Stimulated activated naive CD8-positive, alpha-beta T cell treated with anti-CD3 and anti-CD28 coated beads, Interleukin-15, Interleukin-2, amounts not matched to agents 100 ng/mL and 50 ng/mL, for 24 hours (primary cell): ENCODE measurements around the gene RAD23B.
"Not testable (repeated sequence)": the region's sequence is repeated elsewhere in the genome, so short reads cannot be mapped to it uniquely, and the experiment has no call there.

ENCODE experiments used
- H3K27ac Mint-ChIP-seq: one replicate; pipeline ENCODE4 v1.8.0; 2021; ENCODE audit warnings: mild to moderate bottlenecking, mixed read lengths
- H3K27me3 Mint-ChIP-seq: one replicate; pipeline ENCODE4 v1.8.0; 2021; ENCODE audit warnings: mixed read lengths
- H3K36me3 Mint-ChIP-seq: one replicate; pipeline ENCODE4 v1.8.0; 2021; ENCODE audit warnings: low read depth, mixed read lengths
- H3K4me1 Mint-ChIP-seq: one replicate; pipeline ENCODE4 v1.8.0; 2021; ENCODE audit warnings: low read depth, mixed read lengths
- H3K4me3 Mint-ChIP-seq: one replicate; pipeline ENCODE4 v1.8.0; 2021; ENCODE audit warnings: mild to moderate bottlenecking, mixed read lengths
- H3K9me3 Mint-ChIP-seq: one replicate; pipeline ENCODE4 v1.8.0; 2021; ENCODE audit warnings: mixed read lengths

RAD23B gene

DNA sequence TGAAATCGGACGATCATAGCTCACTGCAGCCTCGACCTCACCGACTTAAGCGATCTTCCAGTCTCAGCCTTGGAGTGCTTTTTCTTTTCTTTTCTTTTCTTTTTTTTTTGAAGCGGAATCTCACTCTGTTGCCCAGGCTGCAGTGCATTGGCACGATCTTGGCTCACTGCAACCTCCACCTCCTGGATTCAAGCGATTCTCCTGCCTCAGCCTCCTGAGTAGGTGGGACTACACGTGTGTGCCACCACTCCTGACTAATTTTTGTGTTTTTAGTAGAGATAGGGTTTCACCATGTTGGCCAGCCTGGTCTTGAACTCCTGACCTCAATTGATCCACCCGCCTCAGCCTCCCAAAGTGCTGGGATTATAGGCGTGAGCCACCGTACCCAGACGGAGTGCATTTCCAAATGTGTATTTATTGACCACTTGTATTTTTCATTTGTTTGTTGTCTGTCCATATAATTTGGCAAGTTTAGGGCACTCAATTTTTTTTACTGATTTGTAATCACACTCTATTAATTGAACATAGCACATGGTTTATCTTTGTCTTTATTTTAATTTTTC is 23.2 kb upstream of the RAD23B start:
- H3K36me3 Mint-ChIP-seq, H3K9me3 Mint-ChIP-seq, H3K27ac Mint-ChIP-seq, H3K4me3 Mint-ChIP-seq, H3K27me3 Mint-ChIP-seq: not testable (repeated sequence)
- H3K4me1 Mint-ChIP-seq, result peaks cover 12% of the 10 kb centered on the region

DNA sequence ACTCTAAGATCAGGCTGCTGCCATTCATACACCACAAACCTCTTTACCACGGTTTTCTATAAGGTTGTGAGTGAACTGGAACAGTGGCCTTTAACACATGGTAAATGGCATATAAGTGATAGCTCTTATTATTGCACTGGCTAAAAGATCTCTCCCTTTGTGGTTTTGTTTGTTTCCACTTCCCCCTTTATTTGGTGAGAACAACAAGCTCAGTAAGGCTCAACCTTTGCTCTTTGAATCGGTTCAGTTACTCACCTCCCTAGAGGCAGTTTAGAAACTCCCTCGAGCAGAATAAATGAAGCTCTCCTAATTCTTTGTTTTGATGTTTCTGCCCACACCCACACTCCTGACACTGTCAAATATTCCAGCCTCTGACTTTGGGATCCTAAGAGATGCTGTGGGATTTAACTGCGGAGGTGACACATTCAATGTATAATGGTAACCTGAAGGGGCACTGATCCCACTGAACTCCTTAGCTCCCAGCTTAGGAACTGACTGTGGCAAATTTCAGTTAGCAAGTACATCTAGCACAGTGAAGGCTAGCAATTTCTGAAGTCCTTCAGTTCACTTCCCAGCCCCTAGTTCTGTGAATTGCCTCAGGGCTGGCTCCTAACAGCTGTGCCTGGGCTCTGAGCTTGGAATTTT is 22.5 kb upstream of the RAD23B start:
- Mint-ChIP-seq H3K27me3 (peaks cover 8% of the 10 kb centered on the region), H3K9me3 (no peaks in the 10 kb centered on the region), H3K27ac (no peak overlapping the region), H3K4me3 (no peak overlapping the region), H3K36me3 (peaks cover 3% of the 10 kb centered on the region), H3K4me1 (peaks cover 12% of the 10 kb centered on the region)

DNA sequence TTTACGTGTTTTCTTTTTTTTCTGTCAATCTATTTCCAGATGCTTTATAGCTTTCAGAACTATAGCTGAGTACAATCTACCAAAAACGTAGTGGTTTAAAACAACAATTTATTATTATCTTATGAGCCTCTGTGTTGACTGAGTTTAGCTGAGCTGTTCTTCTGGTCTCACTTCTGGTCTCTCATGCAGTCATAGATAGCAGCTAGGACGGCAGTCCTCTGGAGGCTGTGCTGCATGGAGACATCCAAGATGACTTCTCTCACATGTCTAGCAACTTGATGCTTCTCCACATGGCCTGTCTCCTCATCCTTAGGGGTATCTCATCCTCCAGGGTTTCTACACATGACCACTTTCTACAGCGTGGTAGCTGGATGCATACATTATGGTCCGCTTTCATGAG is 22.0 kb upstream of the RAD23B start:
- Mint-ChIP-seq H3K4me3 (no peak overlapping the region), H3K27me3 (peaks cover 8% of the 10 kb centered on the region), H3K9me3 (no peaks in the 10 kb centered on the region), H3K27ac (no peak overlapping the region), H3K36me3 (peaks cover 3% of the 10 kb centered on the region), H3K4me1 (peaks cover 12% of the 10 kb centered on the region)

DNA sequence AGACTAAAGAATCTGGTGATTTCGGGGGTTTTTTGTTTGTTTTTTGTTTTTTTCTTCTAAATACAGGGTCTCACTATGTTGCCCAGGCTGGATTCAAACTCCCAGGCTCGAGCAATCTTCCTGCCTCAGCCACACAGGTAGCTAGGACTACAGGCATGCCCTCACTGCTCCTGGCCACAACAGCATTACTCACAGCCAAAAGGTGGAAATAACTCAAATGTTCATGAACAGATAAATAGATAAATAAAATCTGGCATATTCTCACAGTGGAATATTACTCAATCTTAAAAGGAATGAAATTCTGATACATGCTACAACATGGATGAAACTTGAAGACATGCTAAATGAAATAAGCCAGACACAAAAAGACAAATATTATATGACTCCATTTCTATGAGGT is 19.8 kb upstream of the RAD23B start:
- H3K27ac Mint-ChIP-seq, result no peak overlapping the region

DNA sequence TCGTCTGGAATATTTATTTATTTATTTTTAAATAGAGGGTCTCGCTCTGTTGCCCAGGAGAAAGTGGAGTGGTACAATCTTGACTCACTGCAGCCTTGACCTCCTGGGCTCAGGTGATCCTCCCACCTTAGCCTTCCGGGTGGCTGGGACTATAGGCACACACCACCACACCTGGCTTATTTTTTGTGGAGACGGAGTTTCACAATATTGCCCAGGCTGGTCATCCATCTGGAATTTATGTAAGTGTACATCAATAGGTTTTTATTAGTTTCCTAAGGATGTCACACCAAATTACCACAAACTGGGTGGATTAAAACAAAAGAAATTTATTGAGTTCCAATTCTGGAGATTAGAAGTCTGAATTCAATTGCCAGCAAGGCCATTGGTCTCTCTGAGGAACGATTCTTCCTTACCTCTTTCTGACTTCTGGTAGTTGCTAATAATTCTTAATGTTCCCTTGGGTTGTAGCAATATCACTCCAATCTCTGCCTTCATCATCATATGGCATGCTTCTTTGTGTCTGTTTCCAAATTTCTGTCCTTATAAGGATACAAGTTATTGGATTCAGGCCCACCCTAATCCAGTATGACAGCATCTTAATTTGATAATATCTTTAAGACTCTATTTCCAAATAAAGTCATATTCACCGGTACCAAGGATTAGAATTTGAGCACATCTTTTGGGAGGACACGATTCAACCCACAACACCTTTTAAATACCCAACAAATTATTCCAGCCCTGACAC is 16.3 kb upstream of the RAD23B start:
- Mint-ChIP-seq H3K4me3 (no peak overlapping the region), H3K36me3 (peaks cover 3% of the 10 kb centered on the region), H3K27me3 (peaks cover 14% of the 10 kb centered on the region), H3K4me1 (no peaks in the 10 kb centered on the region), H3K9me3 (no peaks in the 10 kb centered on the region), H3K27ac (no peak overlapping the region)

More for the DNA sequence above, 19.8 kb upstream of the RAD23B start:
- no peak overlapping the region for H3K4me3 Mint-ChIP-seq
- H3K4me1 Mint-ChIP-seq, result peaks cover 12% of the 10 kb centered on the region
- peaks cover 13% of the 10 kb centered on the region for H3K27me3 Mint-ChIP-seq
- peaks cover 3% of the 10 kb centered on the region for H3K36me3 Mint-ChIP-seq
- H3K9me3 Mint-ChIP-seq, result no peaks in the 10 kb centered on the region

DNA sequence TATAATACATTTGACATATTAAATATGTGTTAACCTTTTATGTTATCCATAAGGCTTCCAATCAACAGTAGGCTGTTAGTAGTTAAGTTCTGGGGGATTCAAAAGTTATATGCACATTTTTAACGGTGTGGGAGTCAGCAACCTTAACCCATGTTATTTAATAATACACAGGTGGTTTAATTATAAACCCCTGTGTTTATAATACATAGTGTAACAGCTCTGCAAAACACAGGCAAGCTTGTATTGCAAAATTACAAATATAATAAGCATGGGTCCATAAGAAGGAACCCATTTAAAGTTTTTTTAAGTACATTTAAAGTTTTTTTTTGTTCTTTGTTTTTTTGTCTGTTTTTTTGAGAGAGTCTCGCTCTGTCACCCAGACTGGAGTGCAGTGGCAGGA is 14.5 kb upstream of the RAD23B start:
- Mint-ChIP-seq H3K9me3 (no peaks in the 10 kb centered on the region), H3K4me1 (no peaks in the 10 kb centered on the region), H3K36me3 (peaks cover 3% of the 10 kb centered on the region), H3K27me3 (peaks cover 13% of the 10 kb centered on the region), H3K27ac (no peak overlapping the region), H3K4me3 (no peak overlapping the region)

DNA sequence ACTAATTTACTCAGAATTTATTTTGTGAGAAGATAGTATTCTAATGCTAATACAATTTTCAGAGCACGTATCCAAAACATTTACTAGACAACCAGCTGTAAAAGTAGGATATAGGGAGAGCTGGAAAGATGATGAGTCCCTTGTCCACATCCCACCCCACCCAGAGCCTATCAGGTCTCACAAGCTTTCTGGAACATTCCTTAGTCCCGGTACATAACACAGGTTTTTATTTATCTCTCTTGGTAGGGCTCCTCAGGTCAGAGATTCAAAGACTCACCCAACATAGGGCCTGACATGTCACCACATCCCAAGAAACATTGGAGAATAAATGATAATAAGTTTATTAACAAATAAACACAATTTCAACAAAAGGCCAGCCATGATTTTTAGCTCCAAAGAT is 13.8 kb upstream of the RAD23B start:
- H3K4me3 Mint-ChIP-seq, result no peak overlapping the region
- H3K27me3 Mint-ChIP-seq, result peaks cover 19% of the 10 kb centered on the region
- H3K27ac Mint-ChIP-seq, result no peak overlapping the region
- H3K9me3 Mint-ChIP-seq, result no peaks in the 10 kb centered on the region
- H3K4me1 Mint-ChIP-seq, result no peaks in the 10 kb centered on the region
- H3K36me3 Mint-ChIP-seq, result peaks cover 3% of the 10 kb centered on the region

DNA sequence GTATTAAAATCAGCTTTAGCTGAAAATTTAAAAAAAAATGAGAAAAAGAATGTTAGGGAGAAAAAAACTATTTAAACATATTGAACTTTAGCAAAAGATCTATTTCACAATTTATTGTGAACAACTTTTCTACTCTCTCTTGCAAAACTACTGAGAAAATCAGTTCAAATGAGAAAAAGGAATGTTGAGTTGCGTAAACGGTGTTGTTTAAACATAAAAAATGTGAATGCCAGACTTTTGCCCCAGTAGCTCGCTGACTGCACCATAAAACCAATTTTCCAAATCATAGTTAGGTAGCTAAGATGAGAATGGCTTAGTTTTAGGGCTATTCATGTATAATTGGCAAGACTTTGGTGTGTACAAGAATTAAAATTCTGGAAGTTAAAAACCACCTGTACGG is 13.4 kb upstream of the RAD23B start:
- H3K27me3 Mint-ChIP-seq, result peaks cover 19% of the 10 kb centered on the region
- H3K4me3 Mint-ChIP-seq, result no peak overlapping the region
- H3K36me3 Mint-ChIP-seq, result peaks cover 3% of the 10 kb centered on the region
- no peaks in the 10 kb centered on the region for H3K9me3 Mint-ChIP-seq
- no peak overlapping the region for H3K27ac Mint-ChIP-seq
- H3K4me1 Mint-ChIP-seq, result no peaks in the 10 kb centered on the region

DNA sequence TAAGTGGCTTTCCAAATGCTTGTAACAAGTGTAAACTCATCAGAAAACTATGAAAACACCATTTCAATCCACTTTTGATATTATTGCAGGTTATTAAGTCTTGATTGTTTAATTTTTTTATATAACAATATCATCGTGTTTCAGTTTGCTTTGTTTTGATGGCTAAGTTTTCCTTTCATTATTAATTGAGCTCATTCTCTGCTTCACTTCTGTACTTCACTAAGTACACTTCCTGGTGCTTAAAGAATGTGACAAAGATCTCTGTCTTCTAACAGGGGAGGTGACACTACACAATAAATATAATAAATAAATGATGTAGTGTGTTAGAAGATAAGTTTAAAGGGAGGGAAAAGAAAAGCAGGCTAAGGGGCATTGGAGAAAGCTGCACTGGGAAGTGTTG is 13.0 kb upstream of the RAD23B start:
- Mint-ChIP-seq H3K27me3 (peaks cover 18% of the 10 kb centered on the region), H3K4me3 (no peak overlapping the region), H3K36me3 (peaks cover 3% of the 10 kb centered on the region), H3K9me3 (no peaks in the 10 kb centered on the region), H3K27ac (no peak overlapping the region), H3K4me1 (no peaks in the 10 kb centered on the region)

DNA sequence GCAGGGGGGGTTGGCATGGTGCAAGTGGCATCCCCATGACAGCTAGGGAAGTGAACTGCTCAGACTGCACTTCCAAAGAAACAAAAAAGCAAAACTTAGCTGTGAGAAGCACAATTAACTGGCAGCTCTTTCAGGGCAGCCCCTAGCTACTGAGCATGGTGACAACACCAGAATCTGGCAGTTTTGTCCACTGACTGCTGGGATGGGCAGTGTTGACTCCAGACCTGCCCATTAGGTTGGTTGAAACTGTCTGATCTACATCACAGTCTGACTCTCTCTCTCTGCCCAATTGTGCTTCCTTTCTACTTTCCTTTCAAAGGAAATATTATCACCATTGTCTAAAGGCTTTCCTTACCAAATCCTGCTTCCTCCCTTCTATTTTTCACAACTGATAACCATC is 12.5 kb upstream of the RAD23B start:
- peaks cover 23% of the 10 kb centered on the region for H3K27me3 Mint-ChIP-seq
- H3K27ac Mint-ChIP-seq, result no peak overlapping the region
- no peaks in the 10 kb centered on the region for H3K9me3 Mint-ChIP-seq
- no peaks in the 10 kb centered on the region for H3K4me1 Mint-ChIP-seq
- H3K4me3 Mint-ChIP-seq, result no peak overlapping the region
- no peaks in the 10 kb centered on the region for H3K36me3 Mint-ChIP-seq

DNA sequence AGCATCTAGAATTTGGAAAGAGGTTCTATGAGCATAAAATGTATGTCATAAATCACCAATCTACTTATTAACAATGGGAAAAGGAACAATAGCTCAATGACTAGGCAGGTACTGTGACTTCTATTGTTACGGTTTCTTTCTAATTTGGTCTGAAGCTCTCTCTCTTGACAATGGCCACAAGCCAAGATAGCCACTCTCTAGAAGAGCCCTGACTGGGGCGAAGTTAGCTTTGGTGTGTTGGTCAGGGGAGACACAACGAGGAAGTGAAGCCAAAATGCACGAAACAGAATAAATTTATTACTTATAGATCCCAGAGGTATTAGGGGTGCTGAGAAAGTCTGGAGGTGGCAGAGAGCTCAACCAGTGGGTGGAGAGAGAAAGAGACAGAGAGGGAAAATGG is 9.4 kb upstream of the RAD23B start:
- no peaks in the 10 kb centered on the region for H3K9me3 Mint-ChIP-seq
- peaks cover 20% of the 10 kb centered on the region for H3K27me3 Mint-ChIP-seq
- no peak overlapping the region for H3K27ac Mint-ChIP-seq
- no peaks in the 10 kb centered on the region for H3K4me1 Mint-ChIP-seq
- no peak overlapping the region for H3K4me3 Mint-ChIP-seq
- H3K36me3 Mint-ChIP-seq, result no peaks in the 10 kb centered on the region

DNA sequence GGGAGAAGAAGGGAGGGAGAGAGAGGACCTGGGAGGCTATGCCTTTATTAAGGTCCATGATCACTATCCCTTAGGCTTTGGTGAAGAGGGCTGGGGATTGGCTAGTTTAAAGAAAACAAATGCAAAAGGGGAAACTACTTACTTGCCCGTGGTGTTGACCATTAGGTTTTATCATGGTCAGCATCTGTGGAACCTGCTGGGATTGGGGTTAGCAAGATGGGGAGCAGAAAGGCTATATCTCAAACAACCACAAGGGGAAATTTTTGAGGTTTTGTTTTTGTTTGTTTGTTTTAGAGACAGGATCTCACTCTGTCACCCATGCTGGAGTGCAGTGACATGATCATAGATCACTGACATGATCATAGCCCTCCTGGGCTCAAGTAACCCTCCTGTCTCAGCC is 9.0 kb upstream of the RAD23B start:
- H3K36me3 Mint-ChIP-seq, result no peaks in the 10 kb centered on the region
- no peaks in the 10 kb centered on the region for H3K9me3 Mint-ChIP-seq
- peaks cover 20% of the 10 kb centered on the region for H3K27me3 Mint-ChIP-seq
- no peaks in the 10 kb centered on the region for H3K4me1 Mint-ChIP-seq
- H3K27ac Mint-ChIP-seq, result no peak overlapping the region
- no peak overlapping the region for H3K4me3 Mint-ChIP-seq

DNA sequence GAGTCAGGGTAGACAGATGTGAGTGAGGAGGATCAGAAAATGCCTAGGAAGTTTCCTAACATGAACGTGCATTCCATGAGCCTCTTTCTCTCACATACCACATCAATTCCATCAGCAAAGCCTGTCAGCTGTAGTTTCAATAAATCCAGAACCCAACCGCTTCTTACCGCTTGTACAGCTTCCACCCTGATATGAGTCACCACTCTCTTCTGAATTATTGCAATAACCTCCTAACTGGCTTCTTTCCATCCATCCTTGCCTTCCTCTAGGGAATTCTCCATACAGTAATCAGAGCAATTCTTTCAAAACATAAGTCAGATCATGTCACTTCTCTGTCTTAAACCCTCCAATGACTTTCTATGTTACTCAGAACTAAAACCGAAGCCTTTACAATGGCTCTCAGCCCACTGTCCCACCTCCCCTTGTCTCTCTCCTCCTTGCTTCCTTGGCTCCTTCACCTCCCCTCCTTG is 8.1 kb upstream of the RAD23B start:
- Mint-ChIP-seq H3K4me3 (no peak overlapping the region), H3K36me3 (no peaks in the 10 kb centered on the region), H3K9me3 (no peaks in the 10 kb centered on the region), H3K4me1 (no peaks in the 10 kb centered on the region), H3K27me3 (peaks cover 20% of the 10 kb centered on the region), H3K27ac (no peak overlapping the region)

DNA sequence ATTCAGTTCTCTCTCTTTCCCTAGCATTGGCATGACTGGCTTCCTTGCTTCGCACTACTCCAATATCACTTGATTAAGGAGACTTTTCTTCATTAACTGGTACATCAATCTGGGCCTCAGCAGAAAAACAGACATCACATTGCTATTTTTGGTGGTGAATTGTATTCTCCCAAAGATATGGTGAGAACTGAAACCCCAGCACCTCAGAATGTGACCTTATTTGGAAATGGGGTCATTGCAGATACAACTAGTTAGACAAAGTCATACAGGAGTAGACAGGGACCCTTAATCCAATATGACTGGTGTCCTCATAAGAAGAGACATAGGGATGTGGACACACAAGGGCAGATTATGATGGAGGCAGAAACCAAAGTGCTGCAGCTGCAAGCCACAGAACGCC is 7.5 kb upstream of the RAD23B start:
- Mint-ChIP-seq H3K27ac (no peak overlapping the region), H3K27me3 (peaks cover 20% of the 10 kb centered on the region), H3K4me3 (no peak overlapping the region), H3K36me3 (no peaks in the 10 kb centered on the region), H3K9me3 (no peaks in the 10 kb centered on the region), H3K4me1 (peaks cover 4% of the 10 kb centered on the region)

DNA sequence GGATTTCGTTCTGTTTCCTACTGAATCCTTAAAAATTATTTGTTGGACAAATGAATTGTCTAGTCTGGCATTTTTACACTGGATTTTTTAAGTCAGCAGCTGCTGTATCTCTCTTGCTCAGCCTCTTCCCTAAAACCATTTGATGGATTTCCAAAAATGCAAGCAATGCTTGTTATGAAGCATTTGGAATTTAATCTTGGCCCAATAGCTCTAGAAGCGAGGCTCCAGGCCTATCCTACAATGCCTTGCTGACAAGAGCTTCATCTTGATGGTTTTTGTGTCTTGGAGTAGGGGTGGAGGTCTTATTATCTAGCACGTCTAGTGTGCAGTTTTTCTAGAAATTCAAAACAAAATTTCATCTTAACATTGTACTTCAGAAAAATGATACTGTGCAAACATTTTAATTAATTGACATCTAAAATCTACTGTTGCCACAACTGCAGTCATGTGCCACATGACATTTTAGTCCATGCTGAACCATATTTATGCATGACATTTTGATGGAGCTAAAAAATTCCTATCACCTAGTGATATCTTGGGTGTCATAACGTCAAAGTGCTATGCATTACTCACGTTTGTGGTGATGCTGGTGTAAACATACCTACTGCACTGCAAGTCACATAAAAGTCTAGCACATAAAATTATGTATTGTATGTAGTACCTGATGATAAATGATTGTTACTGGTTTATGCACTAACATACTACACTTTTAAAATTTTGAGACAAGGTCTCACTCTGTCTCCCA is 5.9 kb upstream of the RAD23B start:
- Mint-ChIP-seq H3K4me3 (no peak overlapping the region), H3K4me1 (peaks cover 20% of the 10 kb centered on the region), H3K36me3 (no peaks in the 10 kb centered on the region), H3K9me3 (no peaks in the 10 kb centered on the region), H3K27me3 (peaks cover 20% of the 10 kb centered on the region), H3K27ac (no peak overlapping the region)
